Measurements from ENCODE around the gene GRIA1.

DNA sequence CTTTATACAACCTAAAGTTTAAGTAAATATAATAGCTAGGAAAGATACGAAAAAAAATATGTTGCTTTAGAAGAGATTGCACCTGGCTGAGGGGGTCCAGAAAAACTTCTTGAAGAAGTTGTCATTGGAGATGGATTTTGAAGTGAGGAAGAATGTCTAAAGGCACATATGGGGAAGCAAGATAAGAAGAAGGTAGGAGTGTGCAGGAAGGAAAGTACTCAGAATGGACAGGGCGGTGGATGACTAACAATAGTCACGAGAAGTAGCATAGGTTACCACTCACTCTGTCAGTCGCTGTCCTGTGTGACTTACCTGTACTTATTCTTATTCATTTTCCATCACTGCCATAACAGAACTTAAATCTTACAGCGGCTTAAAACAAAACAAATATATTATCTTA, 251.6 kb downstream of the GRIA1 start:
- TF ChIP-seq BCL6 (CRISPR knock-in tag; IDR thresholded peaks at IDR 0.05), result no peak
- TF ChIP-seq, protein P1, sequence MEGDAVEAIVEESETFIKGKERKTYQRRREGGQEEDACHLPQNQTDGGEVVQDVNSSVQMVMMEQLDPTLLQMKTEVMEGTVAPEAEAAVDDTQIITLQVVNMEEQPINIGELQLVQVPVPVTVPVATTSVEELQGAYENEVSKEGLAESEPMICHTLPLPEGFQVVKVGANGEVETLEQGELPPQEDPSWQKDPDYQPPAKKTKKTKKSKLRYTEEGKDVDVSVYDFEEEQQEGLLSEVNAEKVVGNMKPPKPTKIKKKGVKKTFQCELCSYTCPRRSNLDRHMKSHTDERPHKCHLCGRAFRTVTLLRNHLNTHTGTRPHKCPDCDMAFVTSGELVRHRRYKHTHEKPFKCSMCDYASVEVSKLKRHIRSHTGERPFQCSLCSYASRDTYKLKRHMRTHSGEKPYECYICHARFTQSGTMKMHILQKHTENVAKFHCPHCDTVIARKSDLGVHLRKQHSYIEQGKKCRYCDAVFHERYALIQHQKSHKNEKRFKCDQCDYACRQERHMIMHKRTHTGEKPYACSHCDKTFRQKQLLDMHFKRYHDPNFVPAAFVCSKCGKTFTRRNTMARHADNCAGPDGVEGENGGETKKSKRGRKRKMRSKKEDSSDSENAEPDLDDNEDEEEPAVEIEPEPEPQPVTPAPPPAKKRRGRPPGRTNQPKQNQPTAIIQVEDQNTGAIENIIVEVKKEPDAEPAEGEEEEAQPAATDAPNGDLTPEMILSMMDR (CRISPR knock-in tag; IDR thresholded peaks at IDR 0.05), result no peak
